ENCODE results near the gene TRPC3.

- TF ChIP-seq, protein P1, sequence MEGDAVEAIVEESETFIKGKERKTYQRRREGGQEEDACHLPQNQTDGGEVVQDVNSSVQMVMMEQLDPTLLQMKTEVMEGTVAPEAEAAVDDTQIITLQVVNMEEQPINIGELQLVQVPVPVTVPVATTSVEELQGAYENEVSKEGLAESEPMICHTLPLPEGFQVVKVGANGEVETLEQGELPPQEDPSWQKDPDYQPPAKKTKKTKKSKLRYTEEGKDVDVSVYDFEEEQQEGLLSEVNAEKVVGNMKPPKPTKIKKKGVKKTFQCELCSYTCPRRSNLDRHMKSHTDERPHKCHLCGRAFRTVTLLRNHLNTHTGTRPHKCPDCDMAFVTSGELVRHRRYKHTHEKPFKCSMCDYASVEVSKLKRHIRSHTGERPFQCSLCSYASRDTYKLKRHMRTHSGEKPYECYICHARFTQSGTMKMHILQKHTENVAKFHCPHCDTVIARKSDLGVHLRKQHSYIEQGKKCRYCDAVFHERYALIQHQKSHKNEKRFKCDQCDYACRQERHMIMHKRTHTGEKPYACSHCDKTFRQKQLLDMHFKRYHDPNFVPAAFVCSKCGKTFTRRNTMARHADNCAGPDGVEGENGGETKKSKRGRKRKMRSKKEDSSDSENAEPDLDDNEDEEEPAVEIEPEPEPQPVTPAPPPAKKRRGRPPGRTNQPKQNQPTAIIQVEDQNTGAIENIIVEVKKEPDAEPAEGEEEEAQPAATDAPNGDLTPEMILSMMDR (tag by site-specific recombination; IDR thresholded peaks at IDR 0.05) = no peak
- TF ChIP-seq ZNF341 (tag by site-specific recombination; IDR thresholded peaks at IDR 0.05; ENCODE audit: low read depth) (no peak), ZNF510 (tag by site-specific recombination; IDR thresholded peaks at IDR 0.05; ENCODE audit: insufficient replicate concordance) (no peak), ZIC2 (tag by site-specific recombination; IDR thresholded peaks at IDR 0.05) (no peak), ZNF785 (tag by site-specific recombination; IDR thresholded peaks at IDR 0.05) (no peak), ZNF133 (tag by site-specific recombination; IDR thresholded peaks at IDR 0.05) (no peak), ZNF221 (tag by site-specific recombination; IDR thresholded peaks at IDR 0.05; ENCODE audit: borderline replicate concordance) (no peak), MYNN (tag by site-specific recombination; IDR thresholded peaks at IDR 0.05; ENCODE audit: borderline replicate concordance) (no peak), ZNF274 (IDR thresholded peaks at IDR 0.05; ENCODE audit: low read length) (no peak), ZNF274 (tag by site-specific recombination; IDR thresholded peaks at IDR 0.05; ENCODE audit: borderline replicate concordance) (no peak)
- TF ChIP-seq, protein P2, sequence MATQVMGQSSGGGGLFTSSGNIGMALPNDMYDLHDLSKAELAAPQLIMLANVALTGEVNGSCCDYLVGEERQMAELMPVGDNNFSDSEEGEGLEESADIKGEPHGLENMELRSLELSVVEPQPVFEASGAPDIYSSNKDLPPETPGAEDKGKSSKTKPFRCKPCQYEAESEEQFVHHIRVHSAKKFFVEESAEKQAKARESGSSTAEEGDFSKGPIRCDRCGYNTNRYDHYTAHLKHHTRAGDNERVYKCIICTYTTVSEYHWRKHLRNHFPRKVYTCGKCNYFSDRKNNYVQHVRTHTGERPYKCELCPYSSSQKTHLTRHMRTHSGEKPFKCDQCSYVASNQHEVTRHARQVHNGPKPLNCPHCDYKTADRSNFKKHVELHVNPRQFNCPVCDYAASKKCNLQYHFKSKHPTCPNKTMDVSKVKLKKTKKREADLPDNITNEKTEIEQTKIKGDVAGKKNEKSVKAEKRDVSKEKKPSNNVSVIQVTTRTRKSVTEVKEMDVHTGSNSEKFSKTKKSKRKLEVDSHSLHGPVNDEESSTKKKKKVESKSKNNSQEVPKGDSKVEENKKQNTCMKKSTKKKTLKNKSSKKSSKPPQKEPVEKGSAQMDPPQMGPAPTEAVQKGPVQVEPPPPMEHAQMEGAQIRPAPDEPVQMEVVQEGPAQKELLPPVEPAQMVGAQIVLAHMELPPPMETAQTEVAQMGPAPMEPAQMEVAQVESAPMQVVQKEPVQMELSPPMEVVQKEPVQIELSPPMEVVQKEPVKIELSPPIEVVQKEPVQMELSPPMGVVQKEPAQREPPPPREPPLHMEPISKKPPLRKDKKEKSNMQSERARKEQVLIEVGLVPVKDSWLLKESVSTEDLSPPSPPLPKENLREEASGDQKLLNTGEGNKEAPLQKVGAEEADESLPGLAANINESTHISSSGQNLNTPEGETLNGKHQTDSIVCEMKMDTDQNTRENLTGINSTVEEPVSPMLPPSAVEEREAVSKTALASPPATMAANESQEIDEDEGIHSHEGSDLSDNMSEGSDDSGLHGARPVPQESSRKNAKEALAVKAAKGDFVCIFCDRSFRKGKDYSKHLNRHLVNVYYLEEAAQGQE (tag by site-specific recombination; IDR thresholded peaks at IDR 0.05) = no peak
Measured at GRCh38 chr4:121829511-121829910, 122.3 kb downstream of the TRPC3 start.
